Measurements from ENCODE around the gene XCR1. TPM values are rescaled to one million over a fixed set of nuclear protein-coding genes. Genes with fewer than 3 reads are reported as not detected.

Gene XCR1
- total and polyA plus RNA-seq, 12 donors = 0.01 to 0.72 (median 0.09) TPM; not detected in 7

GRCh38 chr3:46065294-46065705 lies 38.0 kb upstream of the XCR1 start:
- no peak overlapping the region for H3K4me3 ChIP-seq
- ATAC-seq (peak; percentile 32 to 82 (median 64)), DNase-seq (peak in 1 of 2 donors; percentile 37)
- intact Hi-C loops (cut with DNase I) = loop anchor here in 2 of 10 donors (5.0 to 10.0 kb wide), 2 partner anchors 70 to 78 kb away; partner anchors contain the start of gene FYCO1 (in 1 of the 2)
- H3K9me3 ChIP-seq = no peaks in the 10 kb centered on the region
- H3K4me1 ChIP-seq = peaks cover 0 to 60% (median 24%) of the 10 kb centered on the region in 9 donors
- H3K36me3 ChIP-seq = no peaks in the 10 kb centered on the region
- 16 to 24% methylated on average over 6 of the region's 6 CpGs for WGBS, 2 donors
- peak overlapping the region in 7 of 10 donors; percentile 4 to 57 (median 30) for H3K27ac ChIP-seq
- H3K27me3 ChIP-seq = peaks cover 0 to 8% (median 0%) of the 10 kb centered on the region in 7 donors
- TF ChIP-seq CTCF (IDR thresholded peaks at IDR 0.05) = no peak

- no peaks in the 10 kb centered on the region for H3K27me3 ChIP-seq
- no peaks in the 10 kb centered on the region for H3K9me3 ChIP-seq
- 12 to 16% methylated on average over 2 of the region's 2 CpGs for WGBS, 2 donors
- peaks cover 0 to 60% (median 22%) of the 10 kb centered on the region in 9 donors for H3K4me1 ChIP-seq
- H3K36me3 ChIP-seq = no peaks in the 10 kb centered on the region
- ATAC-seq (peak; percentile 43 to 92 (median 78)), DNase-seq (peak in 1 of 2 donors; percentile 35)
- TF ChIP-seq CTCF (IDR thresholded peaks at IDR 0.05) = no peak
- intact Hi-C loops (cut with DNase I) = loop anchor here in 3 of 10 donors (5.0 to 10.0 kb wide), 3 partner anchors 50 to 68 kb away; partner anchors contain the start of gene FYCO1 (in 2 of the 3)
- H3K27ac ChIP-seq = peak overlapping the region in 5 of 10 donors; percentile 29 to 69 (median 58)
- no peak overlapping the region for H3K4me3 ChIP-seq
These were observed 35.4 kb upstream of the XCR1 start for GRCh38 chr3:46062679-46063078.

- H3K9me3 ChIP-seq = no peaks in the 10 kb centered on the region
- TF ChIP-seq CTCF (IDR thresholded peaks at IDR 0.05) = no peak
- WGBS, 2 donors = 91 to 96% methylated on average over 3 of the region's 3 CpGs
- peak in 1 of 8 donors; percentile 7 for ATAC-seq
- peaks cover 0 to 6% (median 0%) of the 10 kb centered on the region in 7 donors for H3K27me3 ChIP-seq
- H3K36me3 ChIP-seq = no peaks in the 10 kb centered on the region
- H3K4me1 ChIP-seq = peaks cover 0 to 56% (median 22%) of the 10 kb centered on the region in 9 donors
- DNase-seq = no peak
- intact Hi-C loops (cut with DNase I) = loop anchor here in 3 of 10 donors (5.0 to 10.0 kb wide), 3 partner anchors 50 to 67 kb away; partner anchors contain the start of gene FYCO1 (in 2 of the 3)
- H3K4me3 ChIP-seq = no peak overlapping the region
- peak overlapping the region in 4 of 10 donors; percentile 29 to 69 (median 56) for H3K27ac ChIP-seq
These were observed 34.6 kb upstream of the XCR1 start for GRCh38 chr3:46061887-46062286.

- Histone ChIP-seq H3K4me3 (no peak overlapping the region), H3K9me3 (no peaks in the 10 kb centered on the region), H3K27ac (no peak overlapping the region), H3K4me1 (peaks cover 0 to 56% (median 22%) of the 10 kb centered on the region in 9 donors), H3K36me3 (no peaks in the 10 kb centered on the region), H3K27me3 (peaks cover 0 to 11% (median 0%) of the 10 kb centered on the region in 7 donors)
- 71 to 75% methylated on average over 3 of the region's 3 CpGs for WGBS, 2 donors
- no peak for TF ChIP-seq CTCF (IDR thresholded peaks at IDR 0.05)
- DNase-seq (no peak), ATAC-seq (no peak)
- intact Hi-C loops (cut with DNase I) = loop anchor here in 3 of 10 donors (5.0 to 10.0 kb wide), 3 partner anchors 49 to 66 kb away; partner anchors contain the start of gene FYCO1 (in 2 of the 3)
These were observed 33.9 kb upstream of the XCR1 start for GRCh38 chr3:46061108-46061720.
